COR-L47 (cell line): ENCODE measurements around the gene DAAM2.

Experiments used
- DNase-seq: peaks from one replicate; lab custom pipeline; 2025; lab: John Stamatoyannopoulos, UW

The DAAM2 gene

DNA sequence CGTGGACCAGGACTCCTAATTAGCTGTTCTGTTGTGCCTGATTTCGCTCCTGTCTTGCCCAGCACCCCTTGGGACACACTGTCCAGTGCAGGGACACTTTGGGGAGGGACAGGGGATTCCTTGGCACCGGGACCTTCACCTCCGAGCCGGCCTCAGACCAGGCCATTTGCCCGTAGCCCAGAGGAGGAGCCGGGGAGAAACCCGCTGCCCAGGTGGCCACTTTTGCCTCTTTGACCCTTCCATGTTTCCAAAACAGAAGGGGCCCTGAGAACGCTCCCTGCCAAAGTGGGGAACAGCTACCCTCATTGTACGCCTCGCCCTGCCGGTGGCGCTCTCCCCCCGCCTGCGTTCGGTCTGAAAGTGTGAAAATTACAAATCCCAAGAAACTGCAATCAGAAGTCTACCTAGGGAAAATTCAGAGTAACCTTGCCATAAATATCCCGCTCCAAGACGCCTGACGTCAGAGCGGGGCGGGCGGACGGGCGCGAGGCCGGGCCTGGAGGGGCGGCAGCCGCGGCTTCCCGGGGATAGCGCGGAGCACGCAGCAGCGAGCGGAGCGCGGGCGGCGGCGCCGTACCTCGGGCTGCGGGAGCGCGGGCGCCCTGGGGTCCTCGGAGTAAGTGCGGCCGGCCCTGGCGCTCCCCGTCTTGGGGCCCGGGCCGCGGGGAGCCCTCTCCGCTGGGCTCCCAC is at the start of gene DAAM2:
Gene DAAM2 (plus strand): TSS at position 527 of the 690 bp plus-strand sequence. CDS start 63,927 bp downstream, outside the sequence.
- DNase-seq: no peak

GRCh38 chr6:39746795-39747194 is 45.4 kb upstream of the DAAM2 start:
- no peak for DNase-seq

DNA sequence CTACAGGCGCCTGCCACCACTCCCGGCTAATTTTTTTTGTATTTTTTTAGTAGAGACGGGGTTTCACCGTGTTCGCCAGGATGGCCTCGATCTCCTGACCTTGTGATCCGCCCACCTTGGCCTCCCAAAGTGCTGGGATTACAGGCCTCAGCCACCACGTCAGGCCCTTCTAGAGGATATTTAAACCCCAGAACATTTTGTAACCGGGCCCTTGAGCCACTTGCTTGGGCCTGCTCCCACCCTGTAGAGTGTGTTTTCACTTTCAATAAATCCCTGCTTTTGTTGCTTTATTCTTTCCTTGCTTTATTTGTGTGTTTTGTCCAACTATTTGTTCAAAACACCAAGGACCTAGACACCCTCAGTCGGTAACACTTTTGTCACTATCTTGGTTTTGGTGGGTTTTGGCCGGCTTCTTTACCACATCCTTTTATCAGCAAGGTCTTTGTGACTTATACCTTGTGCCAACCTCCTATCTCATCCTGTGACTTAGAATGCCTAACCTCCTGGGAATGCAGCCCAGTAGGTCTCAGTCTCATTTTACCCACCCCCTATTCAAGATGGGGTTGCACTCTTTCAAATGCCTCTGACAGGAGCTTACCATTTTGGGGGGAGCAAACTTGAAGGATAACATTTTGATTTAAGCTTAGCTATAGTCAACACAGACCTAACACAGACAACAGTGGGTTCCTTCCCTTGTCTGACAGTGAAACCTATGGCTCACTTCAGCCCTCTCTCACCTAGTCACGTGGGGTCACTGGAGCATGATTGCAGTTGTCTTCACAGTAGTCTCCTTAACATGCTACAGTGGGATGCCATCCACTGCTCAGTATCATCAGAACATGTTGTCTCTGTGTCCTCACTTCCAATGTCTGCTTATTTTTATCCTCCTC is 39.1 kb upstream of the DAAM2 start:
- DNase-seq: no peak

GRCh38 chr6:39753725-39754045 is 38.5 kb upstream of the DAAM2 start:
- no peak for DNase-seq

- DNase-seq: no peak
These were observed 37.6 kb upstream of the DAAM2 start for GRCh38 chr6:39754514-39755115.

GRCh38 chr6:39755231-39755630 is 36.9 kb upstream of the DAAM2 start:
- DNase-seq: no peak

GRCh38 chr6:39756582-39756981 is 35.6 kb upstream of the DAAM2 start:
- DNase-seq: no peak

DNA sequence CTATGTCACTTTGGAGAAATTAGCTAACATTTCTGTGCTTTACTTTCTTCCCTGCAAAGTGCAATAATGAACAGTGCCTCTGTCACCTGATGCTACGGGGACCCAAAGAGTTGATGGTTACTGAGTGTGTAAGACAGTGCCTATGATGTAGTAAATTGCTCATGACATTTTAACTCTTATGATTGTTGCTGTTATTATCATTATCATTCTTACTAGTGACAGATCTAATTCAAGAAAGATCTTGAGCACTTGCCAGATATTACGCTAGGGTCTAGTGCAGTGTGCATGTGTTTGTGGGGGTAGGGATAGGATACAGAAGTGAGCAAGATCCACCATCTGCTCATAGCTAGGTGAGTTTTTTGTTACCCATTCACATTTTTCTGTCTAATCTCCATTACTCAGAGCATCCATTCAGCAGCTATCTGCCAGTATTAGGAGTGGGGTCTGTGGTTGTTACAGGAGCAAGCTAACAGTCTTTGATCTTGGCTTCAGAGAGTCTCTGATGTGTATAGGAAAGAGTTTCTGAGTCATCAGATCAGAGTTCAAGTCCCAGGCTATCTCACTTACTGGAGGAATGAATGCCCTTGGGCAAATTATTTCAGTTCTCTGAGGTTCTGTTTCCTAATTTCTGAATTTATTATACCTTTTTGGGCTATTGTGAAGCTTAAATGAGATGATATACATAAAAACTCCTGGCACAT is 33.1 kb upstream of the DAAM2 start:
- no peak for DNase-seq

GRCh38 chr6:39760226-39760952 is 31.8 kb upstream of the DAAM2 start:
- DNase-seq: no peak

DNA sequence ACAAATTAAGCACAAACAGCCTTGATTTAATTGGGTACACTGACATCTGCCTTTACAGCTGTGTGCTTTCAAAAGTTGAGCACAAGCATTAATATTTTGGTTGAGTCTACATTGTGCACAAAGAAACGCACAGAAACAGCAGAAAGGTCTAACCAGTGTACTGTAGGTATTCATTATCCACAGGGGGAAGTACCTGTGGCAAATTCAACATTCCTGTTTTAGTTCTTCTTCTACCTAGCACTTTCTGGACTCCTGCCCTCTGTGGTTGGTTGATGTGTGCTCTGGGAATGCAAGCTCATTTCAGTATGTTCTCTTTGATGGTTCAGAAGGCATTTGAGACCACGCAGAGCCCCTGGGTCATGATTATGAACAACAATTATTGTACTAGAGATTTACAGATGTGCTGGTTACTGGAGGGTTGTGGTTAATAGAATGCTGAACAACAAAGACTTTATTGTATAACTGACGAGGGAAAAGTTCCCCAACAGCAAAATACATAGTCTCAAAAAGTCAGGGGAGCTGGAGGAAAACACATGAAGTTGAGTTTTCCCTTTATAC is 26.6 kb upstream of the DAAM2 start:
- no peak for DNase-seq

DNA sequence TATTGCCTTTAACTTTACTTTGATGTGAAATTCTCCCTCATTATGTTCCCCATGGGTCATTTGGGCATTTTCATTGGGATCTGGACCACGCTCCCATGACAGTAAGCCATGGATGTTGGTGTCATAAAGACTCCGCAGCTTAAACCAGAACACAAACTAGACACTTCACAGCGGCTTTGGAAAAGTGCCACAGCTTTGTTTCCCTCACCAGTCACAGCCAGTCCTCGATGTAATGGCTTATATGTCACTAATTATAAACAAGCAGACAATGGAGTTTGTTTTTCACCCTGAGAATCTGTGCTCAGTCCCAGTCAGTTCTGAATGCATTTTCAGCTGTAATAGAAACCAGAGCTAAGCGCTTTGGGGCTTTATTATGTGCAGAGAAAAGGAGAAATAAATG is 23.2 kb upstream of the DAAM2 start:
- no peak for DNase-seq

GRCh38 chr6:39770446-39770845 is 21.7 kb upstream of the DAAM2 start:
- no peak for DNase-seq

DNA sequence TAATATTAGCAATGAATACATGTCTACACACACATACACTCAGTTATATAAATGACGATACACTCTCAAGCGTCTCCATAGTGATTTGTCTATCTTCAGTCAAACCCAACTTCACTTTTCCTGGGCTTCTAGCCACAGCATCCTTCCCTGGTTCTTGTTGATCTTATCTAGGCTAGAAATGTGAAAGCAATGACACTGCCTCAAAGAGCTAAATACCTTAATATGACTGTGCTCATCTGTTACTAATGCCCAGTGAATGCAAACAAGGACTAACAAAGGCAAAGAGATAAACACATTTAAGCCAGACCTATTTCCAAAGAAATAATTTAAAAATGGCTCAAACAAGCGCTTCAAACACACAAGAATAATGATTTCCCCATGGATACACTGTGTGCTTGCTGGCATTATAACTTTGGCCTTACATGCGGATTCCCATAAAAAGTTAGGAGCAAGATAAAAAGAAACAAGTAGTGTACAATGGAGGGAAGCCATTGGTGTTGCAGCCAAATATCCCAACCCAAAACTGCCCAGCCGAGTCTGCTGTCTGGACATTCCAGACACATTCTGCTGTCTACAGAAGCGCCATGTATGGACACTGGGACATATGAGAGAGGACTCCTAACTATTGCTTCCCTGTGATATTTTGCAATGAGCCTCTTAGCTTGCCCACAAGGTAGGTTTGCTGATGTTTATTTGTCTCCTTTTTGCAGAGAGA is 19.5 kb upstream of the DAAM2 start:
- DNase-seq: no peak

DNA sequence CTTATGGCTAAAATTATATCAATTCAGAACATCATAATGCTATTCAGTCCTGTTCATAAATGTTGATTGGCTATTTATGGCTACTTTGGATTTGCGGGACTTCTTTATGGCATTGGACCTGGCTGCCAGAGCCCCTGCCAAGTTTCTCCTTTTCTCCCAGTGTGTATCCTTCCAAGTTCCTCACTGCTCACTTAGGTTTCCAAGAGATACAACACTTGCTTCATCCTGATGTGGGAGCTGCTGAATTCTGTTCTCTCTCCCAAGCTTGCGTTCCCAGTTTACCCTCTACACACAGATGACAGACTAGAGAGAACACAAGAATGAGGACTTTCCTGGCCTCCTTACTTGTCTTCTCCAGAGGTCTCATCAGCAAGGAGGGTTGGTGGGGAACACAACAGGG is 18.4 kb upstream of the DAAM2 start:
- no peak for DNase-seq

DNA sequence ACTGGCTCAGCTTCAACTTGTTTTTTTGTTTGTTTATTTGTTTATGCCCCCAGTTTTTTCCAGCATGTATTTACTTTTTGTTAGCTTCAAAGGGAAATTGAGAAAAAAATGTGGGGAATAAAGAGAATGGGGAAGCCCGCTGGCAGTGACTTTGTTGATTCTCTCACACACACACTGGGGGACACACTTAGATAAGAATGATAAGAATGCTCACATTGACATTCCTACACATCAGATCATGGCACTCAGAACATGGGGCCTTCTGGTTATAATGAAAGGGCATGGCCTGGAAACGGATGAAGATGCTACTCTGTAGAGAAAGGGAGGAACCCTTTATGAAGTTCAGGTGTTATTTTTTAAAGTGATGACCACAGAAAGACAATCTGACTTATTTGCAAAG is 15.6 kb upstream of the DAAM2 start:
- no peak for DNase-seq

DNA sequence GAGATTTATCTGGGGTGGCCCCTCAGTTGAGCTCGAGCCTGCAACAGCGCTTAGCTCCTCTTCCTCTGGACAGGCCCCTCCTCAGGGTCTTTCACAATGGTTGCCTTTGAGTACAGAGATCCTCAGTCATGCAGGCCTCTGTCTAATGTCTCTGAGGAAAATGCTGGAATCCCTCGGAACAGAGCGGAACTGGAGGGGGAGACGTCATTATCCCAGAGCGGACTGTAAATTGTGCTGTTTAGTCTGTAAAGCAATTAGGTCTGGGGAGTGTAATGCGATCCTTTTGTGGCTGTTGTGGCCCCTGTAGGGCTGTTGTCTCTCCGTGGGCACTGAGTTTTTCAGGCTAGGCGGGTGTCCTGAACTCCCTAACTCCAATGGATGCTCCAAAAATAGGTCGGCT is 15.0 kb upstream of the DAAM2 start:
- DNase-seq: no peak

- DNase-seq: no peak
These were observed 14.5 kb upstream of the DAAM2 start for GRCh38 chr6:39777661-39778060.

DNA sequence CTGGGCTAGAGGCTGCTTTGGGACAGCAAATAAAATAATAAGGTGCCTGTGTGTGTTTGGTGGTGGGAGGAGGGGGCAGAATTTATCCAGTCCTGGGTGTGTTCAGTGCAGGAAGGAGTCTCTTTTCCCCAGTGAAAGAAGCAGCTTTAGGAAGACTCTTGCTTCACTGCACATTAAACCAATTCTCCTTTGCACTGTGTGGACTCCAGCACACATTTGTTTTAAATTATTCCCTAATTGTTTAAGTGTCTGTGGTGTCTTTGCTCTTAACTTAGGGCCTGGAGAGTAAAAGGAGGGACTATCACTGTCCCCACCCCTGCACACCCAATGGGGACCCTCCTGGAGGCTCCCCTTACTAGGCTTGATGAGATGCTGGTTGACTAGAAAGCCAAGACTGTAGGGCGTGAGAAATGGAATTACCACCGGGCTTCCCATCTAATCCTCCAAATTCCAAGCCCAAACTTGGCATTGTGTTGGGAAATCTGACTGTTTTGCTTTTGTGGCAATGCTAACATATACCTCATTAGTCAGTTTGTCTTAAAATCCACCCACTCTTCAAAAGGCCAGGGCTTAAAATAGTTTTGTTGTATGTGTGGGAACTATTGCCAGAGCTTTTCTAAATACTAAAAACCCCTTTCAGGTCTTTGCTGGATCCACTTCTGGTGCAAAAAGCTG is 13.5 kb upstream of the DAAM2 start:
- no peak for DNase-seq

- no peak for DNase-seq
These were observed 6.9 kb upstream of the DAAM2 start for GRCh38 chr6:39785281-39785680.

- DNase-seq: no peak
These were observed 5.5 kb upstream of the DAAM2 start for GRCh38 chr6:39786649-39787048.
